GM21723 (cell line): ENCODE measurements around the gene ACAD11.

Source experiments
- ATAC-seq: cut with Tn5 transposase; IDR thresholded peaks from one replicate; pipeline ENCODE4 v1.9.1; 2021; ENCODE audit warnings: mild to moderate bottlenecking, moderate library complexity; ENCODE audit not compliant: unreplicated experiment

The ACAD11 gene, protein sequence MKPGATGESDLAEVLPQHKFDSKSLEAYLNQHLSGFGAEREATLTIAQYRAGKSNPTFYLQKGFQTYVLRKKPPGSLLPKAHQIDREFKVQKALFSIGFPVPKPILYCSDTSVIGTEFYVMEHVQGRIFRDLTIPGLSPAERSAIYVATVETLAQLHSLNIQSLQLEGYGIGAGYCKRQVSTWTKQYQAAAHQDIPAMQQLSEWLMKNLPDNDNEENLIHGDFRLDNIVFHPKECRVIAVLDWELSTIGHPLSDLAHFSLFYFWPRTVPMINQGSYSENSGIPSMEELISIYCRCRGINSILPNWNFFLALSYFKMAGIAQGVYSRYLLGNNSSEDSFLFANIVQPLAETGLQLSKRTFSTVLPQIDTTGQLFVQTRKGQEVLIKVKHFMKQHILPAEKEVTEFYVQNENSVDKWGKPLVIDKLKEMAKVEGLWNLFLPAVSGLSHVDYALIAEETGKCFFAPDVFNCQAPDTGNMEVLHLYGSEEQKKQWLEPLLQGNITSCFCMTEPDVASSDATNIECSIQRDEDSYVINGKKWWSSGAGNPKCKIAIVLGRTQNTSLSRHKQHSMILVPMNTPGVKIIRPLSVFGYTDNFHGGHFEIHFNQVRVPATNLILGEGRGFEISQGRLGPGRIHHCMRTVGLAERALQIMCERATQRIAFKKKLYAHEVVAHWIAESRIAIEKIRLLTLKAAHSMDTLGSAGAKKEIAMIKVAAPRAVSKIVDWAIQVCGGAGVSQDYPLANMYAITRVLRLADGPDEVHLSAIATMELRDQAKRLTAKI

DNA sequence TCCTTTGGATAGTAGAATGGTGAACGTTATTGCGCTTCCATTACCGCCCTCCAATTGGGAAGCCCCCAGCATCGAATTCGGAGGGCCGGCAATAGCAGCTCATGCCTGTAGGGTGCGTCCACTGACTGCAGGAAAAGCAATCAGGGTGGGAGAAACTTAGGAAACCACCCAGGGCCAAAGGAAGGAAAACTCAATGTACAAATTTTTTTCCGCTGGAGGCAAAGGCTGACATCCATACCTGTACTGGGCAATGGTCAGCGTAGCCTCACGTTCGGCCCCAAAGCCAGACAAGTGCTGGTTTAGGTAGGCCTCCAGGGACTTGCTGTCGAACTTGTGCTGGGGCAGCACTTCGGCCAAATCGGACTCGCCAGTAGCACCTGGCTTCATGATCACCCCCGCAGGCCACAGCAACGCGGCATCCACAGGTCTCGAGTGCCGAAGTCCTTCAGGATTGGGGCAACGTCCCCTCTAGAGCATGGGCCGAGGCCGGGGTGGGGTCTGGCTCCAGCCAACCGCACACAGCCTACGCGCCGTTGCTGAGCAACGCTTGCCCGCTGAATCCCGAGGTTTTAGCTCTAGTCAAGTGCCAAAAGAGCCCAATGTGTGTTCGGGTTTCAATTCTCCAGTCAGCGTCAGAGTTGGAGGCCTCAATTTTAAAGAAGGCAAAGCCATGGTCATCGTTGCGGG lies at the start of gene ACAD11:
Gene ACAD11, minus strand, starts transcription at position 445 of the 687 bp plus-strand sequence. Its CDS starts 58 bp downstream, at position 387.
- peak; percentile 62 for ATAC-seq

DNA sequence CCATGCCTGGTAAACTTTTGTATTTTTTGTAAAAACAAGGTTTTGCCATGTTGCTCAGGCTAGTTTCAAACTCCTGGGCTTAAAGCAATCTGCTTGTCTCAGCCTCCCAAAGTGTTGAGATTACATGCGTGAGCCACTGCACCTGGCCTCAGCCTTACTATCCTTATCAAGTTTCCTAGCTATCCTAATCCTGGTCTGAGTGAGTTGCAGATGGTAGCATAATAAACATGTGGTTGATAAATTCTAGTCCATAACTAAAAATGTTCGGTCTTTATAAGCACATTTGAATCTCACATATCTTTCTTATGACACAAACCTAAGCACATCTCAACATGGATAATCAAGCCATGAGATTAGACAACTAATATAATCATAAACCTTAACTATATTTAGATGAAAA lies 44.1 kb upstream of the ACAD11 start:
- ATAC-seq, result no peak

DNA sequence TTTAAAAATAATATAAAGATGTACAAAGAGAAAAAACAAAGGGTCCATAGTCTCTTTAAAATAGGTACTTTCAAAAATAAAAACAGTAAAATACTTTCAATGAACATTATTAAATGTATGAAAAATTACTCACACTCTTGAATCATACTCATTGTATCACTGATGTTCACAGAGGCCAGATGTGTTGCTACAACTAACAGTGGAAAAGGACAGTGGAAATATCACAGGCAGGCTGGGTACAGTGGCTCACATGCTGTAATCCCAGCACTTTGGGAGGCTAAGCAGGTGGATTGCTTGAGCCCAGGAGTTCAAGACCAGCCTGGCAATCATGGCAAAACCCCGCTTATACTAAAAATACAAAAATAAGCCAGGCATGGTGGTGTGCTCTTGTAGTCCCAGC lies 35.8 kb upstream of the ACAD11 start:
- no peak for ATAC-seq

DNA sequence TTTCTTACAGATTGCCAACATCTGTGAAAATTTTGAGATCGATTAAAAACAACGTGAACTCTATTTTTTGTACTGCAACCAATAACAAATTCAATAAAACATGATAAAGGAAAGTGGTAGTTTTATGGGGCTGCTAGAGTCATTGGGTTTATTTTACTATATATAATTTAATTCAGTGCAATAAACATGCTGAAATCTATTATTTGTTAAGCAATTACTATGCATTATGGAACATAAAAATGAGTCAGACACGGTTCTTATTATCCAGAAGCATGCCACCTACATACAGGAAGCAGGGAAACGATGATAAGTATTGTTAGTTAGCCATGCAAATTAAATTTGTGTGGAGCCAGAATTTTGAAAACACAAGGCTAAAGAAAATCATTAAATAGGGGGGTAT lies 35.4 kb upstream of the ACAD11 start:
- no peak for ATAC-seq

DNA sequence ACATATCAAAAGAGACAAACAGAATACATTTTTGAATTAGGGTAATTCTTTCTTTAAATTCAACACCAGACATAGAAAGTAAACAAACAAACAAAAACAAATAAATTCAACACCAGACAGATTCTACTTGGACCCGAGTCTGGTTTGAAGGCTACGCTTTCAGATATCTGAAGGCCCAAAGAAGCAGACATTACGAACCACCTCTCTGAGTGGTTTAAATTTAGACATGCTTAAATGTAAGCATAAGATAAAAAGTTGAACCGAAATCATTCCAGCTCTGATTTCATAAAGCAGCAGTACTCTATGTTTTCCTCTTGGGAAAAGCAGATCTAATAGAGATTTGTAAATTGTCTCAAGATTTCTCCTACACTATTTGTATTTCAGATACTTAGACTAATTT lies 30.4 kb upstream of the ACAD11 start:
- ATAC-seq, result no peak

DNA sequence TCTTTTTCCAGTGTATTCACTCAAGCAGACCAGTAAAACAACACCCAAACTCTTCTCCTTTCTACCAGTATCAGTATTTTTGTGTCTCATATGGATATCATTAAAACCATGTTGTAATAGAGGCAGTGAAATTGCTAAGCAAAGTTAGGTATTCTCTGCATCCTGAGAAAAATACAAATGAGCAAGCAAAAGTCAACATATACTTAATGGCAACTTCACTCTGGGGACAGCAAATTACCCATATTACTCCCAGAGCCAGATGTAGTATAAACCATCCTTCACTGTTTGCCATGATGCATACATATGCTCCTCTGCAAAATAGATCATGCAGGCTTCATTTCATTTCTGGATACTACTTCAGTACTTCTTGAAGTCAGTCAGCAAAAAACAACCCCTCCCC lies 22.6 kb upstream of the ACAD11 start:
- no peak for ATAC-seq

DNA sequence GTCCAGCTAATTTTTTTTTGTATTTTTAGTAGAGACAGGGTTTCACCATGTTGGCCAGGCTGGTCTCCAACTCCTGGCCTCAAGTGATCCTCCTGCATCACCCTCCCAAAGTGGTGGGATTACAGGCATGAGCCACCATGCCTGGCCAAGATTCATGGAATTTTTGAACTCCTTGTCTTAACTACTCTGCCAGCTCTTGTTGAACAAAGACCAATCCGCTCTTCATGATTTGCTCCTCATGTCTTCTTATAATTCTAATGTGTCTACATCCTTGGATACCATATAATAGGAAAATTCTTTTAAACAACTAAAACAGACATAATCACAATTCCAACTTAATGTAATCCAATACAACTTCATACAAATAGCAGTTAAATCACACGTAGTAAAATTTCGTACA lies 21.8 kb upstream of the ACAD11 start:
- no peak for ATAC-seq

DNA sequence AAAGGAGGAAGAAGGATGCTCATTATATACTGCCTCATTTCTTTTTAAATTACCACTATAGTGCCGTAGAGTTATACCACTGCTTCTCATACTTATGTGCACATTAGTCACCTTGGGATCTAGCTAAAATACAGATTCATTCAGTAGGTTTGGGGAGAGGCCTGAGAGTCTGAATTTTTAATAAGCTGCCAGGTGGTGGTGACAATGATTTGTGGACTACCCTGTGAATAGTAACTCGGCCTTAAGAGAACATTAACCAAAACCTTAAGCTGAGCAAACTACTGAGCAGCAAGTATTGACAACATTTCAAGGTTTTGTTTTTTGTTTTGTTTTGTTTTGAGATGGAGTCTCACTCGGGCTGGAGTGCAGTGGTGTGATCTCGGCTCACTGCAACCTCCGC lies 20.3 kb upstream of the ACAD11 start:
- no peak for ATAC-seq

DNA sequence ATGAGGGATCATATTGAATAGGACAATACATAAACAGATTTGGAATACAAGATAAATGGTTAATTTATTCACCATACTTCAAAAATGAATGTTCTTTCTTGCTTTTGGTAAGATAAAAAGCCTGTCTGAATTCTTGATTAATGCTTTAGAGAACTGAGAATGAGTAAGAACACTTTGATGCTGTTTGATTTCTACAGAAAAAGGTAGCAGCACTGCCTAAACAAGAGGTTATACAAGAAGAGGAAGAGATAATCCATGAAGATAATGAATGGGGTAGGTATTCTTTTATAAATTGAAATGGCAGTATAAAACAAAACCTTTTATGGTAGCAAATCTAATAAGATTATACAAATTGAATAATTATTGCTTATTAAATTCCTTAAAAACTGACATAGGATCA lies 15.8 kb upstream of the ACAD11 start:
- ATAC-seq, result no peak

DNA sequence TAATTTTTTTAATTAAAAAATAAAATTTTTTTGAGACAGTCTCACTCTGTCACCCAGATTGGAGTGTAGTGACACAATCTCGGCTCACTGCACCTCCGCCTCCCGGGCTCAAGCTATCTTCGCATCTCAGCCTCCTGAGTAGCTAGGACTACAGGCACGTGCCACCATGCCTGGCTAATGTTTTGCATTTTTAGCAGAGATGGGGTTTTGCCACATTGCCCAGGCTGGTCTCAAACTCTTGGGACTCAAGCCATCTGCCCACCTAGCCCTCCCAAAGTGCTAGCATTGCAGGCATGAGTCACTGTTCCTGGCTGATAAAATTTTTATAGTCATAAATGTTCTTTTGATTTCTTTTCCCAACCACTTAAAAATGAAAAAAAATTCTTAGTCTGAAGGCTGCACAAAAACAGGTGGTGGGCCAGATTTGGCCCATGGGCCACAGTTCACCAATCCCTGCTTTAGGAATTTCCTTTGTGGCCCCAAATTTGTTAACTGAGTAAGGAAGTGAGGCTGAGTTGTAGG lies 9.7 kb upstream of the ACAD11 start:
- no peak for ATAC-seq

DNA sequence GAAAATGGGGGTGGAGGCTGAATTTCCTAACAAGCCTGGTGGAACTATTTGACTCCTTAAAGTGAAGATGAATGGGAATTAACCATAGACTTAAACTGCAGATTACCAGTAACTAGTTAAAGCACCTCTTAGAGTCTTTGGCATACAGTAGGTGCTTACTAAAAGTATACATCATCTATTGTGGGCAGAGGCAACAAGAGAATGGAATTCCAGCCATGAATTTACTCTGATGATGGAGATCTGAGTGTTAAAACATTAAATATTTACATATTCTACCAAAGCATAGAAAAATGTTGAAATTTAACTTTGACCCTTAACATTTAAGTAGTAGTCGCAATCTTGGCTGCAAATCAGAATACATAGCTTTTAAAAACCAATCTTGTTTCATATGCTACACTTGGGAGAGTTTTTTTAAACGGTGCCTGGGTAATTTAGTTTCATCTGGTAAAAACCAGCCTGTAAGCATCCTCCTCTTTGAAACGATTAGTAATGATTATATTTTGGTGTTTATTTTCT lies 5.7 kb upstream of the ACAD11 start:
- ATAC-seq, result no peak

DNA sequence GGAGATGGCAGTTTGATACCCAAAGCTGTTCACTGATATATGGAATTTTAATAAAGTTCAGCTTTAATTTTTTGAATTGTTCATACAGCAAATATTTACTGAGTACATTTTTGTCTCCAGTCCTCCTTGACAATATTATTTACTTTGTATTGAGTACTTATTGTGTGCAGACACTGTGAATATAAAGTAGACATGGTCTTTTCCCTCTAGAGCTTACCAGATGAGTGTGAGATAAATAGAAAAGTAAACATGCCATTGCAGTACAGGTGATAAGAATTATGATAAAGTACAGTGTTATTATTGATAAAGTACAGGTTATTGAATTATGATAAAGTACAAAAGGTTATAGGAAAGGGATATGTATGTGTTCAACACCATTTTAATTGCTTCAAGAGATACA lies 2.6 kb upstream of the ACAD11 start:
- ATAC-seq, result no peak

DNA sequence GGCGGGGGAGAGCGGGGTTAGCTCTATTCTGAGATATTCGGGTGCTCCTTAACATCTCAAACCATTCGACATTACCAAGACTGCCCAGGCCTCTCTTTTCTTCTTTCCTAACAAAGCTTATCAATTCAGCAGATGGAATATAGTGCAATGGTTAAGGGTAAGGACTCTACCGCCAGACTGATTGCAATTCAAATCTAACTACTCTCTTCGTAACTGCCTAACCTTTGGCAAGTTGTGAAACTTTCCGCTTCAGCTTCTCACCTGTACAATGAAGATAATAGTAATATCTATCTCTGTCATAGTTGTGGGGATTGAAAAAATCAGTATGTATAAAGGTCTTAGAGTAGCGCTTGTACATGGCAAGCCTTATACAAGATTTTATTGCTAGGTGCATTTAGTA lies 1.5 kb upstream of the ACAD11 start:
- no peak for ATAC-seq

DNA sequence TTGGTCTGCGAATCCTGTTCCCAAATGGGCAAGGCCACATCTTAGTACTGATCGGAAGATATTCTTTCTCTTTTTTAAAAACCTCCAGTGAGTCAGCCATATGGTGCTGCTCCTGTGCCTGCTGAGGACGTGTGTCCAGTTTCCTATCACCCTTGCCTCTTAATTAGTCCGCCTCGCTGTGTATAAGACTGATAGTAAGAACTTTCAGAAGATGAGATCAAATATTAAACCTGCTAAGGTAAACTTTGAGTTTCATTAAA lies 1.1 kb upstream of the ACAD11 start:
- no peak for ATAC-seq

DNA sequence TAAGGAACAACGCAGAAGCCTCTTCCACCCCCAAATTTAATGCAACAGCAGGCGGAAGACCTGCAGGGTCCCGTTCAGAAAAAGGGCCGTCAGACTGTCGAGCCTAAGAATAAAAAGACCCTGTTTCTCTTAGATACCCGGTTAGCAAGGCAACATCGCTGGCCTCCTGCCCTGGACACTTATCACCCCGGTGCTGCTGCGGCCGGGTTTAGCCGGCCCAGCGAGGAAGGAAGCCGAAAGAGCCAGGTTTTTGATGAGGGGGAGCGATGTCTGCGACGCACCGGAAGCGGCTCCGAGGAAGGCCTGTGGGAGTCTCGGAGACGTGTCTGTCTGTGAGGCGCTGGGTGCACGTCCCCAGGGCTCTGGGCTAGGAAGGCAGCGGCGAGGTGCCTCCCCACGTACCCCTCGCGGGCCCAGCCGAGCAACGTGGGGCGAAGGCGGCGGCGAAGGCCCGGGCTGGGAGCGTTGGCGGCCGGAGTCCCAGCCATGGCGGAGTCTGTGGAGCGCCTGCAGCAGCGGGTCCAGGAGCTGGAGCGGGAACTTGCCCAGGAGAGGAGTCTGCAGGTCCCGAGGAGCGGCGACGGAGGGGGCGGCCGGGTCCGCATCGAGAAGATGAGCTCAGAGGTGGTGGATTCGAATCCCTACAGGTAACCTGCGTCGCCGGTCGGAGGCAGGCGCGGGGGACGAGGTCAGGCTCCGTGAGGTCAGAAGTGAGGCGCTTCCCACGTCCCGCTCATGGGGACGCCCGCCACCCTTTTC lies 622 bp upstream of the ACAD11 start, which contains the start of gene UBA5:
Gene UBA5, plus strand, starts transcription at position 278 of the 759 bp plus-strand sequence. Its CDS starts 209 bp downstream, at position 487.
- peak; percentile 75 for ATAC-seq

DNA sequence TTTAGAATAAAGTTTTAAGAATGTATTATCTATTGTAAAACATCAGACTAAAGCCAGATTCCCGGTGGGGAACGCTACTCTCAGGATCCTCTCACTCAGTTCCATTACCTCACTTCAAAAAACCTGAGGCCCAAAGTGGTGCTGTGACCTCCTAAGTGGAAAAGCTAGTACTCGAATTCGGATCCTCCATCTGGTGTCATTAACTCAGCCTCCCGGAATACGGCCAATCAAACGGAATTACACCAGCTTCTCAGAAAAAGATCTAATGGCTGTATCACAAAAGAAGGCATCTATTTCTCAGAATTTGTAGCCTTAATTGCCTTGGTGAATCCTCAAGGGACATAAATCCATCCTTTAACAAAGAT lies 627 bp downstream of the ACAD11 start:
- no peak for ATAC-seq

DNA sequence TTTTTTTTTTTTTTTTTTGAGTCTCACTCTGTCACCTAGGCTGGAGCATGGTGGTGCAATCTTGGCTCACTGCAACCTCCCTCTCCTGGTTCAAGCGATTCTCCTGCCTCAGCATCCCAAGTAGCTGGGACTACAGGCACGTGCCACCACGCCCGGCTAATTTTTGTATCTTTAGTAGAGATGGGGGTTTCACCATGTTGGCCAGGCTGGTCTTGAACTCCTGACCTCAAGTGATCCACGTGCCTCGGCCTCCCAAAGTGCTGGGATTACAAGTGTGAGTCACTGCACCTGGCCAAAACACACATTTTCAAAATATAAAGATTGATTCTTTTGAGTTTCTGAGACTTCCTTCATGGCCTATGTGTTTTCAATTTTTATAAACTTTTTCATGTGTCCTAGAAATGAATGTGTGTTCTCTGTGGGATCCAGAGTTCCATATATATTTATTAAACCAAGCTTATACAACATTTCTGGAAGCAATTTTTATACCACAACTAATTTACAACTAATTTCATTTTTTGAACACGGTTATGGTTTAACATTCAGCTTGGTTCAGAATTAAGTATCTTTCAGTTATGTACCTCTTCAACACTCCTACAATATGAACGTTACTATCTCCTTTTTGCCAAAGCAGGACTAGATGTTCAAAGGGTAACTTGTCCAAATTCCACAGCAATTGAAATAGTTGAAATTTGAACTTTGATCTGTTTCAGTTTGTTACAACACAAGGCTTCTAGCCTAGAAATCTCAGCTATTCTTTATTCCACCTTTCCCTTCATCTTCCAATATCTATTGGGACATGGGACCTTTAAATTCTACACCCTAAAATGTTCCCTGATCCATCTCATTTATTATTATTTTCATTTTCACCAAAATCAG lies 1.5 kb downstream of the ACAD11 start:
- ATAC-seq, result no peak

DNA sequence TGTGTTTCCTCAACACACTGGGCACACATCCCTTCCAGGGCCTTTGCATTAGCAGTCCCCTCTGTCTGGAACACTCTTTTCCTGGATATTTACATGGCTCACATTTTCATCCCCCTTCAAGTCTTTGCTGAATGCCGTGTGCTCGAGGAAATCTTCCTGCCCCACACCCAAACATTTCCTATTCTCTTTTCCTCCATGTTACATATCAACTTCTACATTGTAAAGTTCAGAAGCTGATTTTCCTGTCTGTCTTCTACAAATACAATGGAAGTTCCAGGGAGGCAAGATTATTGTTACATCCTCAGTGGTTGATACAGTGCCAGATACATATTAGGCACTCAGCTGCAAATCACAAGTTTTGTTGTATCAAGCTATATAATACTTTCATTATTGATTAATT lies 4.1 kb downstream of the ACAD11 start:
- no peak for ATAC-seq

DNA sequence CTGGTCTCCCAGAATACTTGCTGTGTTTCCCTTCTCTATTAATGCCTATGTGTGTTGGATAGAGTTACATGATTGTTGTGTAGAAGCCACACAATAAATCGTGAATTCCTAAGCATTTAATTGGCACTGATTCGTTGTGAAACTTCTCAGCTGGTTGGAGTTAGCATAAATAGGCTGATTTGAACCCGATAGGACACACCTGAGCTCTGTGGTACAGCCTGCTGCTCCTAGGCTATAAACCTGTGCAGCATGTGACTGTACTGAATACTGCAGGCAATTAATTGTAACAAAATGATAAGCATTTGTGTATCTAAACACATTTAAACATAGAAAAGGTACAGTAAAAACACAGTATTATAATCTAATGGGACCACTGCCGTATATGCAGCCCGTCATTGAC lies 4.9 kb downstream of the ACAD11 start:
- no peak for ATAC-seq

DNA sequence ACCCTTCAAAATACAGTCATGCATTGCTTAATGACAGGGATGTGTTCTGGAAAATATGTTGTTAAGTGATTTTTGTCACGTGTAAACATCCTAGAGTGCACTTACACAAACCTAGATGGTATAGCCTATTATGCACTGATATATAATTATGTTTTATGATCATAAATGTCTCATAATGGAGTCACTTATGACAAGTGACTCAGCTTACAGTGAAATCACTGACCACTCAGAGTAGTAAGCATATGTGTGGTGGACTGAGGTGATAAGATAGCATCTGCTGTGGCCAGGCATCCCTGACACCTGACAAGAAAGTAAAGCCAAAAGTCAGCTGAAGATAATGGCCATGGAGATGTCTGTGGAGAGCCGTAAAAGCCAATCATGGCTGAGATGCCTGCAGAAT lies 5.4 kb downstream of the ACAD11 start:
- ATAC-seq, result no peak
